K562 (cell line): Measurements from ENCODE around the gene POLR2M. TPM values are rescaled to one million over a fixed set of nuclear protein-coding genes. Genes with fewer than 3 reads are reported as not detected.

Source experiments
- C11orf30 ChIP-seq: fragments of 450-650 bp; IDR thresholded peaks from 2 replicates; pipeline ENCODE4 v1.6.1; 2016; ENCODE audit warnings: low read depth, mild to moderate bottlenecking
- CCNT2 ChIP-seq: IDR thresholded peaks from 2 replicates; pipeline ENCODE4 v1.6.1; 2011; ENCODE audit warnings: borderline replicate concordance, low read depth, mild to moderate bottlenecking, moderate library complexity, mixed read lengths, low read length; ENCODE audit not compliant: insufficient read length; ENCODE audit errors: extremely low read depth
- CREB5 ChIP-seq: fragments of 250-450 bp; sonication (Bioruptor Pico); IDR thresholded peaks from 2 replicates; pipeline ENCODE4 v1.5.0; 2020; ENCODE audit warnings: mild to moderate bottlenecking
- FOSL1 ChIP-seq: fragments of 200-800 bp; sonication (Bioruptor generic); conservative IDR thresholded peaks from 2 replicates; pipeline ENCODE4 v1.6.1; 2016; ENCODE audit warnings: missing genetic modification characterization, missing compliant biosample characterization
- JUN ChIP-seq, 2 experiments: sonication (generic) in 1 of 2; formaldehyde crosslinking in 1 of 2; IDR thresholded peaks; 2 replicates each; pipeline versions ENCODE4 v1.6.1 to v1.8.0; 2012 to 2022; ENCODE audit warnings: borderline replicate concordance in 2 of 2, mild to moderate bottlenecking in 2 of 2, improper control_type of control experiment in 1 of 2, low read depth in 1 of 2, low read length in 1 of 2, missing genetic modification reagents in 1 of 2
- KDM1A ChIP-seq, 2 experiments: fragments of 450-650 bp; IDR thresholded peaks; 2 replicates each; pipeline ENCODE4 v1.6.1; 2016; ENCODE audit warnings: mild to moderate bottlenecking in 2 of 2
- LEF1 ChIP-seq: fragments of 450-650 bp; IDR thresholded peaks from 2 replicates; pipeline ENCODE4 v1.6.1; 2016; ENCODE audit warnings: mild to moderate bottlenecking
- MAFF ChIP-seq: IDR thresholded peaks from 2 replicates; pipeline ENCODE4 v1.6.1; 2012; ENCODE audit warnings: low read length, improper control_type of control experiment
- MAFG ChIP-seq: fragments of 450-650 bp; conservative IDR thresholded peaks from 2 replicates; pipeline ENCODE4 v1.6.1; 2016; ENCODE audit warnings: missing genetic modification characterization, missing compliant biosample characterization
- MYNN ChIP-seq, 2 experiments: sonication (generic); formaldehyde crosslinking in 1 of 2; IDR thresholded peaks; 2 replicates each; pipeline versions ENCODE4 v1.5.0 to v1.6.1; 2016 to 2020; ENCODE audit warnings: antibody characterized with exemption in 1 of 2, missing genetic modification reagents in 1 of 2
- NR1H2 ChIP-seq: sonication (generic); formaldehyde crosslinking; IDR thresholded peaks from 2 replicates; pipeline ENCODE4 v1.4.0; 2020; ENCODE audit warnings: mild to moderate bottlenecking, missing genetic modification reagents
- PCBP2 ChIP-seq: fragments of 200-400 bp; formaldehyde crosslinking; IDR thresholded peaks from 2 replicates; pipeline ENCODE4 v1.6.1; 2018; ENCODE audit warnings: low read length, low read depth, mild to moderate bottlenecking, moderate library complexity; ENCODE audit not compliant: poor library complexity, severe bottlenecking
- SMARCA4 ChIP-seq: fragments of 450-650 bp; IDR thresholded peaks from 2 replicates; pipeline ENCODE4 v1.6.1; 2016
- SMARCE1 ChIP-seq: fragments of 450-650 bp; IDR thresholded peaks from 2 replicates; pipeline ENCODE4 v1.7.1; 2016; ENCODE audit warnings: mild to moderate bottlenecking
- SMC3 ChIP-seq: conservative IDR thresholded peaks from 2 replicates; pipeline ENCODE4 v1.6.1; 2011; ENCODE audit warnings: low read depth, low read length, improper control_type of control experiment; ENCODE audit not compliant: insufficient read depth
- TAL1 ChIP-seq: fragments of 450-650 bp; IDR thresholded peaks from 2 replicates; pipeline ENCODE4 v1.6.1; 2016; ENCODE audit warnings: mild to moderate bottlenecking
- TRIM24 ChIP-seq, 2 experiments: fragments of 450-650 bp; IDR thresholded peaks; 2 replicates each; pipeline ENCODE4 v1.6.1; 2016
- ZNF121 ChIP-seq: sonication (generic); formaldehyde crosslinking; conservative IDR thresholded peaks from 2 replicates; pipeline ENCODE4 v1.8.0; 2022; ENCODE audit warnings: missing genetic modification reagents
- polyA plus RNA-seq, 8 experiments: library from polyadenylated mRNA; depleted of rRNA in 4 of 8; stranded (reverse) in 5 of 8; unstranded in 3 of 8; fragments of >200 nt; fragmentation: Nextera tagmentation in 2 of 8; fragmentation: Illumina TruSeq in 1 of 8; extraction: Ambion mirVana in 2 of 8; extraction: Trizol in 1 of 8; gene quantifications; 2 replicates each; pipeline versions ENCODE4 v1.2.1 to v1.2.3, GENCODE V29; 2011 to 2014; ENCODE audit warnings: inconsistent platforms in 1 of 8, missing spikeins in 1 of 8
- total RNA-seq, 7 experiments: library from RNA; depleted of rRNA in 6 of 7; stranded (reverse); fragments of >200 nt in 6 of 7; fragmentation: Illumina TruSeq in 2 of 7; extraction: Trizol in 2 of 7; gene quantifications; 2 replicates each; pipeline versions ENCODE4 v1.2.1 to v1.2.3, GENCODE V29; 2011 to 2021; ENCODE audit warnings: low replicate concordance in 1 of 7
- TF ChIP-seq, protein P1 (sequence below), 3 experiments: IDR thresholded peaks in 2 of 3; conservative IDR thresholded peaks in 1 of 3; 2 replicates each; pipeline ENCODE4 v1.5.1; 2011 to 2012; ENCODE audit warnings: low read length in 3 of 3, mild to moderate bottlenecking in 3 of 3, control low read depth in 2 of 3, improper control_type of control experiment in 1 of 3, inconsistent platforms in 1 of 3, low read depth in 1 of 3, mixed read lengths in 1 of 3, moderate library complexity in 1 of 3; ENCODE audit not compliant: insufficient read depth in 2 of 3
- TF ChIP-seq, protein P2 (sequence below): fragments of 450-650 bp; formaldehyde crosslinking; IDR thresholded peaks from 2 replicates; pipeline ENCODE4 v1.4.0; 2022; ENCODE audit warnings: missing genetic modification characterization
- TF ChIP-seq, protein P3 (sequence below): IDR thresholded peaks from 2 replicates; pipeline ENCODE4 v1.6.1; 2011; ENCODE audit warnings: borderline replicate concordance, low read depth, mild to moderate bottlenecking, moderate library complexity, low read length; ENCODE audit not compliant: insufficient read depth, poor library complexity, severe bottlenecking

Gene POLR2M
- total and polyA plus RNA-seq, 9 of the 15 experiments (the other 6 are each of a cell fraction or from before 2014, with no cell fraction given): 9.2 to 1,050 (median 43.0) TPM

DNA sequence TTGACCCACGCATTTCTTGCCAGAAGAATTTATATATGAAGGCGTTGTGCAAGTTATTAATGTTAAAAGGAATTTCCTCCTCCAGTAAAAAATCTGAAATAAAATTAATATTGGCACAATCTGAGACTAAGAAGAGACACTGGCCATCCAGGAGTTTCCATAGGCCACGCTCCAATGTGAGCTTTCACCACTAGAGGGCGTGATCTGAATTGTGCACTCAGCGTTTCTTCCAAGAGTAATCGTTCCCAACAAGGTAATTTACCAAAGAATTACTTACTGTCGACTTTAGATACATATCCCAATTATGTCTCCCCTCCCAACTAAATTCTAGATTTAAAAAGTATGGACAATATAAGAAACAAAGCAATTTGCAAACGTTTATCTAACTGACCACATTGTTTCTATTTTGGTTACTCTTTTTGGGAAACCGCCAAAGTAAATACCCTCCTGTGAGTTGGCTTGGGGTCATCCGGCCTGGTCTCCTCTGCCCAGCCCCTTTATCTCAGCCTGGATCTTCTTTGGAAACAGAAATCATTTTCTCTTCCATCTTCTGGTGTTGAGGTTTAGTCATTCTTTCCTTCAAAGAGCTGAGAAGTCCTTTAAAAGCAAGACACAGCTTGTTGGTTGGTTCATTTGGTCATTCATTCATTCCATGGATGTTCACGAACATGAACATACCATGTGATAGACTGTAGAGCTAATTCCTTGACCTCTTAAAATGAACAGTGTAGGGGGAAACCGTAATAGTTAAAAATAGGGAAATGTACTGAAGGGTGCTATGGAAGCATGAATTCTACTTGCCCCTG is 26.2 kb downstream of the POLR2M start (continued):
- TF ChIP-seq MAFG (tag) (peak; percentile 89), SMC3 (peak; percentile 33; the same call in 1 of the 2 replicates), MYNN (IDR thresholded peaks at IDR 0.05) (no peak), MYNN (CRISPR knock-in tag; IDR thresholded peaks at IDR 0.05) (no peak), JUN (IDR thresholded peaks at IDR 0.05; ENCODE audit: borderline replicate concordance, low read depth, low read length) (no peak), JUN (CRISPR knock-in tag; IDR thresholded peaks at IDR 0.05; ENCODE audit: borderline replicate concordance) (no peak), C11orf30 (peak; percentile 90), PCBP2 (no peak), CREB5 (CRISPR knock-in tag) (0 out of 2 replicates have a peak, but pooled peaks have one; percentile 18), SMARCE1 (peak; percentile 90), TRIM24 (IDR thresholded peaks at IDR 0.05) (peak in 1 of 2 experiments; percentile 45; a peak in 2 of 4 replicates), TAL1 (peak; percentile 58), LEF1 (peak; percentile 51; the same call in 1 of the 2 replicates), SMARCA4 (peak; percentile 84), KDM1A (IDR thresholded peaks at IDR 0.05) (peak; percentile 53 to 79; a peak in 2 of 4 replicates), ZNF121 (CRISPR knock-in tag) (no peak), CCNT2 (peak; percentile 41), MAFF (peak; percentile 84), FOSL1 (peak; percentile 66), NR1H2 (no peak)
- TF ChIP-seq, protein P1, sequence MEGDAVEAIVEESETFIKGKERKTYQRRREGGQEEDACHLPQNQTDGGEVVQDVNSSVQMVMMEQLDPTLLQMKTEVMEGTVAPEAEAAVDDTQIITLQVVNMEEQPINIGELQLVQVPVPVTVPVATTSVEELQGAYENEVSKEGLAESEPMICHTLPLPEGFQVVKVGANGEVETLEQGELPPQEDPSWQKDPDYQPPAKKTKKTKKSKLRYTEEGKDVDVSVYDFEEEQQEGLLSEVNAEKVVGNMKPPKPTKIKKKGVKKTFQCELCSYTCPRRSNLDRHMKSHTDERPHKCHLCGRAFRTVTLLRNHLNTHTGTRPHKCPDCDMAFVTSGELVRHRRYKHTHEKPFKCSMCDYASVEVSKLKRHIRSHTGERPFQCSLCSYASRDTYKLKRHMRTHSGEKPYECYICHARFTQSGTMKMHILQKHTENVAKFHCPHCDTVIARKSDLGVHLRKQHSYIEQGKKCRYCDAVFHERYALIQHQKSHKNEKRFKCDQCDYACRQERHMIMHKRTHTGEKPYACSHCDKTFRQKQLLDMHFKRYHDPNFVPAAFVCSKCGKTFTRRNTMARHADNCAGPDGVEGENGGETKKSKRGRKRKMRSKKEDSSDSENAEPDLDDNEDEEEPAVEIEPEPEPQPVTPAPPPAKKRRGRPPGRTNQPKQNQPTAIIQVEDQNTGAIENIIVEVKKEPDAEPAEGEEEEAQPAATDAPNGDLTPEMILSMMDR (IDR thresholded peaks at IDR 0.05 in 2 of 3, conservative IDR thresholded peaks at IDR 0.05 in 1 of 3; ENCODE audit: insufficient read depth in 2 of 3, low read depth in 1 of 3, low read length in 3 of 3): peak; percentile 74 to 85 (median 80)
- TF ChIP-seq, protein P2, sequence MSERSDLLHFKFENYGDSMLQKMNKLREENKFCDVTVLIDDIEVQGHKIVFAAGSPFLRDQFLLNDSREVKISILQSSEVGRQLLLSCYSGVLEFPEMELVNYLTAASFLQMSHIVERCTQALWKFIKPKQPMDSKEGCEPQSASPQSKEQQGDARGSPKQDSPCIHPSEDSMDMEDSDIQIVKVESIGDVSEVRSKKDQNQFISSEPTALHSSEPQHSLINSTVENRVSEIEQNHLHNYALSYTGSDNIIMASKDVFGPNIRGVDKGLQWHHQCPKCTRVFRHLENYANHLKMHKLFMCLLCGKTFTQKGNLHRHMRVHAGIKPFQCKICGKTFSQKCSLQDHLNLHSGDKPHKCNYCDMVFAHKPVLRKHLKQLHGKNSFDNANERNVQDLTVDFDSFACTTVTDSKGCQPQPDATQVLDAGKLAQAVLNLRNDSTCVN (CRISPR knock-in tag): no peak
- TF ChIP-seq, protein P3, sequence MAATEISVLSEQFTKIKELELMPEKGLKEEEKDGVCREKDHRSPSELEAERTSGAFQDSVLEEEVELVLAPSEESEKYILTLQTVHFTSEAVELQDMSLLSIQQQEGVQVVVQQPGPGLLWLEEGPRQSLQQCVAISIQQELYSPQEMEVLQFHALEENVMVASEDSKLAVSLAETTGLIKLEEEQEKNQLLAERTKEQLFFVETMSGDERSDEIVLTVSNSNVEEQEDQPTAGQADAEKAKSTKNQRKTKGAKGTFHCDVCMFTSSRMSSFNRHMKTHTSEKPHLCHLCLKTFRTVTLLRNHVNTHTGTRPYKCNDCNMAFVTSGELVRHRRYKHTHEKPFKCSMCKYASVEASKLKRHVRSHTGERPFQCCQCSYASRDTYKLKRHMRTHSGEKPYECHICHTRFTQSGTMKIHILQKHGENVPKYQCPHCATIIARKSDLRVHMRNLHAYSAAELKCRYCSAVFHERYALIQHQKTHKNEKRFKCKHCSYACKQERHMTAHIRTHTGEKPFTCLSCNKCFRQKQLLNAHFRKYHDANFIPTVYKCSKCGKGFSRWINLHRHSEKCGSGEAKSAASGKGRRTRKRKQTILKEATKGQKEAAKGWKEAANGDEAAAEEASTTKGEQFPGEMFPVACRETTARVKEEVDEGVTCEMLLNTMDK: peak; percentile 51
